Measurements from ENCODE around the gene PERM1.
"Not testable (repeated sequence)": the region's sequence is repeated elsewhere in the genome, so short reads cannot be mapped to it uniquely, and the experiment has no call there.

Gene PERM1

GRCh38 chr1:981955-982558 is at the start of gene PERM1:
PERM1 (minus strand) TSS chr1:982093; CDS start chr1:981029, 1,064 bp downstream.
- DNase-seq, result no peak

GRCh38 chr1:1030867-1031658 is 49.2 kb upstream of the PERM1 start:
- DNase-seq, result not testable (repeated sequence)

- no peak for DNase-seq
Measured at GRCh38 chr1:1027791-1028190, 45.9 kb upstream of the PERM1 start.

- no peak for DNase-seq
Measured at GRCh38 chr1:1026599-1027413, 44.9 kb upstream of the PERM1 start.

- DNase-seq, result no peak
Measured at GRCh38 chr1:1025730-1026129, 43.8 kb upstream of the PERM1 start.

GRCh38 chr1:1024771-1025699 is 43.1 kb upstream of the PERM1 start:
- DNase-seq, result no peak

GRCh38 chr1:1024149-1024770 is 42.4 kb upstream of the PERM1 start:
- DNase-seq, result no peak

- no peak for DNase-seq
Measured at GRCh38 chr1:1023700-1024099, 41.8 kb upstream of the PERM1 start.

- DNase-seq, result peak; percentile 61
Measured at GRCh38 chr1:1022302-1023009, 40.6 kb upstream of the PERM1 start.

GRCh38 chr1:1021920-1022259 is 40.0 kb upstream of the PERM1 start:
- no peak for DNase-seq

- peak; percentile 56 for DNase-seq
Measured at GRCh38 chr1:1021010-1021919, 39.4 kb upstream of the PERM1 start.

- no peak for DNase-seq
Measured at GRCh38 chr1:1020415-1021009, 38.6 kb upstream of the PERM1 start.

- DNase-seq, result no peak
Measured at GRCh38 chr1:1020000-1020404, 38.1 kb upstream of the PERM1 start, which contains the start of gene AGRN. AGRN (plus strand) TSS chr1:1020120; CDS start chr1:1020173, 53 bp downstream.

GRCh38 chr1:1019122-1019999 is 37.5 kb upstream of the PERM1 start:
- DNase-seq, result peak; percentile 83

GRCh38 chr1:1018321-1018685 is 36.4 kb upstream of the PERM1 start:
- DNase-seq, result not testable (repeated sequence)

- not testable (repeated sequence) for DNase-seq
Measured at GRCh38 chr1:1017397-1018320, 35.8 kb upstream of the PERM1 start.
